GM12878 (cell line): ENCODE measurements around the gene MFN2. TPM values are rescaled to one million over a fixed set of nuclear protein-coding genes. Genes with fewer than 3 reads are reported as not detected.

Source experiments
- ATAC-seq: fragments of 200-7000 bp; cut with Tn5 transposase; 3 replicates; pipeline ENCODE4 v1.9.1; 2020; ENCODE audit warnings: mild to moderate bottlenecking, moderate library complexity
- BruUV-seq: library from RNA; stranded (reverse); fragments of 400-500 nt; replicated peaks from 2 replicates; lab custom pipeline; 2021; lab: Mats Ljungman, UMichigan
- CTCF ChIA-PET: fragments of 300-600 bp; sonication (Branson Sonifier 250); formaldehyde crosslinking; extraction: SDS; loops from one replicate; lab custom pipeline; 2021; ENCODE audit warnings: inconsistent platforms; lab: Yijun Ruan, JAX
- POLR2A ChIA-PET: fragments of 350-600 bp; formaldehyde crosslinking; extraction: SDS; loops from one replicate; lab custom pipeline; 2021; ENCODE audit warnings: inconsistent platforms; lab: Charles Lee
- RAD21 ChIA-PET: fragments of 300-600 bp; sonication (Branson Sonifier 250); formaldehyde crosslinking; loops from one replicate; lab custom pipeline; 2023; ENCODE audit warnings: antibody characterized with exemption; ENCODE audit not compliant: unreplicated experiment; lab: Charles Lee
- SMC1A ChIA-PET: fragments of 300-600 bp; sonication (Branson Sonifier 250); formaldehyde crosslinking; loops from one replicate; lab custom pipeline; 2023; ENCODE audit not compliant: unreplicated experiment, uncharacterized antibody; lab: Charles Lee
- DNase-seq: peaks from one replicate; pipeline ENCODE4 v3.0.0-alpha.2; 2011; ENCODE audit warnings: low read depth, low spot score
- FAIRE-seq: peaks from 3 replicates; lab custom pipeline; 2011; peaks lifted over from hg19 to GRCh38; lab: Jason Lieb, UNC
- H2AFZ ChIP-seq: 2 replicates; pipeline ENCODE4 v1.6.0; 2011; ENCODE audit warnings: low read depth, low read length, control low read depth; ENCODE audit not compliant: control insufficient read depth
- H3K27ac ChIP-seq: 2 replicates; pipeline ENCODE4 v1.5.1; 2011; ENCODE audit warnings: control low read depth; ENCODE audit not compliant: control insufficient read depth, insufficient read depth
- H3K27me3 ChIP-seq, 2 experiments: replicated peaks in 1 of 2; 2 replicates each; pipeline versions ENCODE4 v1.6.0 to v1.6.1; 2011; ENCODE audit warnings: low read length in 1 of 2; ENCODE audit not compliant: control insufficient read depth in 2 of 2, insufficient read depth in 2 of 2
- H3K36me3 ChIP-seq, 2 experiments: 2 replicates each; pipeline ENCODE4 v1.5.1; 2011; ENCODE audit warnings: low read length in 1 of 2; ENCODE audit not compliant: control insufficient read depth in 2 of 2, insufficient read depth in 2 of 2
- H3K4me1 ChIP-seq: 2 replicates; pipeline ENCODE4 v1.6.1; 2011; ENCODE audit warnings: mild to moderate bottlenecking, low read length, moderate library complexity, mixed read lengths; ENCODE audit not compliant: control insufficient read depth, insufficient read depth
- H3K4me2 ChIP-seq: 2 replicates; pipeline ENCODE4 v1.6.0; 2011; ENCODE audit warnings: control low read depth; ENCODE audit not compliant: control insufficient read depth, insufficient read depth
- H3K4me3 ChIP-seq: fragments of 200-600 bp; sonication (generic); 2 replicates; pipeline ENCODE4 v1.5.1; 2016
- H3K79me2 ChIP-seq: 2 replicates; pipeline ENCODE4 v1.6.0; 2011; ENCODE audit warnings: low read length; ENCODE audit not compliant: control insufficient read depth, insufficient read depth
- H3K9ac ChIP-seq: 2 replicates; pipeline ENCODE4 v1.8.0; 2011; ENCODE audit warnings: low read length, control low read depth, mixed read lengths; ENCODE audit not compliant: control insufficient read depth, insufficient read depth
- H3K9me3 ChIP-seq: replicated peaks from 3 replicates; pipeline ENCODE4 v1.5.1; 2011; ENCODE audit warnings: mild to moderate bottlenecking, low read length; ENCODE audit not compliant: control insufficient read depth, insufficient read depth
- H4K20me1 ChIP-seq: 2 replicates; pipeline ENCODE4 v1.6.0; 2011; ENCODE audit not compliant: control insufficient read depth, insufficient read depth
- CREM ChIP-seq: IDR thresholded peaks from 2 replicates; pipeline ENCODE4 v1.6.1; 2014; ENCODE audit warnings: antibody characterized with exemption, low read depth
- ZNF384 ChIP-seq: IDR thresholded peaks from 2 replicates; pipeline ENCODE4 v1.6.1; 2012; ENCODE audit warnings: low read depth, mild to moderate bottlenecking, low read length, improper control_type of control experiment, borderline replicate concordance
- WGBS: methylation state at CpG from one replicate; pipeline ENCODE4 v1.1.6; 2016; ENCODE audit warnings: low lambda C conversion rate; ENCODE audit not compliant: insufficient replicate concordance, insufficient coverage; ENCODE audit errors: missing lambda C conversion rate; 5-methylcytosine and 5-hydroxymethylcytosine counted together
- in situ Hi-C: fragments of 300-500 bp; cut with MboI; formaldehyde crosslinking; loops from 9 replicates; pipeline ENCODE4 v1.14.3; 2018; ENCODE audit warnings: mixed read lengths
- intact Hi-C: fragments of 100-400 bp; cut with micrococcal nuclease; formaldehyde crosslinking; loops from one replicate; pipeline ENCODE4 v1.14.2; 2022; ENCODE audit not compliant: unreplicated experiment
- polyA plus RNA-seq, 11 experiments: library from polyadenylated mRNA; depleted of rRNA in 4 of 11; unstranded in 6 of 11; stranded (reverse) in 5 of 11; fragments of >200 nt; fragmentation: Nextera tagmentation in 4 of 11; fragmentation: Illumina TruSeq in 1 of 11; extraction: Ambion mirVana in 4 of 11; extraction: Trizol in 1 of 11; gene quantifications; 1 replicate in 1 of 11; 2 replicates in 10 of 11; pipeline versions ENCODE4 v1.2.1 to v1.2.3, GENCODE V29; 2011 to 2016; ENCODE audit warnings: inconsistent platforms in 2 of 11, missing spikeins in 2 of 11, low read depth in 1 of 11
- total RNA-seq, 4 experiments: library from RNA; depleted of rRNA in 3 of 4; stranded (reverse); fragments of >200 nt in 3 of 4; fragmentation: Illumina TruSeq in 1 of 4; extraction: Trizol in 1 of 4; gene quantifications; 2 replicates each; pipeline versions ENCODE4 v1.2.1 to v1.2.3, GENCODE V29; 2013 to 2021
- TF ChIP-seq, protein P1 (sequence below), 3 experiments: IDR thresholded peaks in 2 of 3; conservative IDR thresholded peaks in 1 of 3; 2 replicates each; pipeline ENCODE4 v1.5.1; 2011; ENCODE audit warnings: low read depth in 3 of 3, low read length in 3 of 3, mild to moderate bottlenecking in 3 of 3, control low read depth in 2 of 3, moderate library complexity in 2 of 3, inconsistent platforms in 1 of 3, mixed read lengths in 1 of 3; ENCODE audit not compliant: control insufficient read depth in 2 of 3, insufficient read depth in 1 of 3; ENCODE audit errors: extremely low read depth in 1 of 3

Gene MFN2
- total and polyA plus RNA-seq, 10 of the 15 experiments (the other 5 are each of a cell fraction or from before 2014, with no cell fraction given) = 5.3 to 64.4 (median 48.1) TPM

DNA sequence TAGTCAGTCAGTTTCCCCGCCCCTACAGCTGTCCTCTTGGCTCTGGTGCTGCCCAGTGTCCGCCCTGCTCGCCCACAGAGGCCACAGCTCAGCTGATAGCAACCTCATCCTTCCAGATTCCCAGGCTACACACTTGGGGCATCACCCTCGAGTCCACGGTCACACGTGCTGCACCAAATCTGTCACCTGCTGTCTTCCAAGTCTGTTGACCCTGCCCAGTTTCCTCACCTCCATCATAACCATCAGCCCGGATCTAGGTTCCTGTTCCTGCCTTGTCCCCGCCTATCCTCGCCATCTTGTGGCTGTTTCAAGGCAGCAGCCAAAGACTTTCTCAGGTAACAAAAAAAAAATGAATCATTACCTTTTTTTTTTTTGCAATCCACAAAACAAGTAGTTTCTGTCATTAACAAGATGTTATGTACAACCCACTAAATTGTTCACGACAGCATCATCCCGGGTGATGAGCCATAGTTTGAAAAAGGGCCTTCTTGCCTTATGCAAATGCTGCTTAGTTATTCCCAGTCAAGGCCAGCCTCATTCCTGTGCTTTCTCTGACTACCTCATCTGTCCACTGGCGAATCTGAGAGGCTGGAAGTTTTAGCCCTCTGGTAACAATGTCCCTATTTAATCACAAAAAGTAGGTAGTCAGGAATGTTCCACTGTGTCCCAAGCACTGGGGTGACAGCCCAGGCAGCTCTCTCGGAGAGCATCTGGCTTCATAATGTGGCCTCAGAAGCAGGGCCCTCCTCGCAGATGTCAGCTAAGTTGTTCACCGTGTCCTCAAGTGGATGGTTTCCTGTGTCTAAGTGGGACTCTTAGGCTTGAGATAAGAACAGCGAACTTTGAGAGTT lies 34.1 kb downstream of the MFN2 start:
- DNase-seq = no peak
- RAD21 ChIA-PET = no interaction called here
- intact Hi-C loops (no loop called here), in situ Hi-C loops (no loop called here)
- no TSS peak for BruUV-seq
- Histone ChIP-seq H3K9me3 (no peaks in the 10 kb centered on the region), H3K4me1 (no peaks in the 10 kb centered on the region), H3K27ac (no peak overlapping the region), H4K20me1 (no peaks in the 10 kb centered on the region), H2AFZ (no peak overlapping the region), H3K27me3 (no peaks in the 10 kb centered on the region), H3K9ac (no peak overlapping the region), H3K4me2 (no peak overlapping the region), H3K79me2 (no peaks in the 10 kb centered on the region; the same call in 1 of the 2 replicates), H3K36me3 (peaks cover 11 to 17% of the 10 kb centered on the region in 2 experiments; a peak in 3 of 4 replicates), H3K4me3 (no peak overlapping the region)
- SMC1A ChIA-PET = no interaction called here
- POLR2A ChIA-PET = interaction anchor here (0.9 kb wide), 1 partner anchor 17 kb away, joined by 4 read pairs; no protein-coding TSS in a partner anchor
- TF ChIP-seq CREM = no peak
- 0 out of 2 replicates have a peak, but pooled peaks have one; percentile 17 for TF ChIP-seq ZNF384
- TF ChIP-seq, protein P1, sequence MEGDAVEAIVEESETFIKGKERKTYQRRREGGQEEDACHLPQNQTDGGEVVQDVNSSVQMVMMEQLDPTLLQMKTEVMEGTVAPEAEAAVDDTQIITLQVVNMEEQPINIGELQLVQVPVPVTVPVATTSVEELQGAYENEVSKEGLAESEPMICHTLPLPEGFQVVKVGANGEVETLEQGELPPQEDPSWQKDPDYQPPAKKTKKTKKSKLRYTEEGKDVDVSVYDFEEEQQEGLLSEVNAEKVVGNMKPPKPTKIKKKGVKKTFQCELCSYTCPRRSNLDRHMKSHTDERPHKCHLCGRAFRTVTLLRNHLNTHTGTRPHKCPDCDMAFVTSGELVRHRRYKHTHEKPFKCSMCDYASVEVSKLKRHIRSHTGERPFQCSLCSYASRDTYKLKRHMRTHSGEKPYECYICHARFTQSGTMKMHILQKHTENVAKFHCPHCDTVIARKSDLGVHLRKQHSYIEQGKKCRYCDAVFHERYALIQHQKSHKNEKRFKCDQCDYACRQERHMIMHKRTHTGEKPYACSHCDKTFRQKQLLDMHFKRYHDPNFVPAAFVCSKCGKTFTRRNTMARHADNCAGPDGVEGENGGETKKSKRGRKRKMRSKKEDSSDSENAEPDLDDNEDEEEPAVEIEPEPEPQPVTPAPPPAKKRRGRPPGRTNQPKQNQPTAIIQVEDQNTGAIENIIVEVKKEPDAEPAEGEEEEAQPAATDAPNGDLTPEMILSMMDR (IDR thresholded peaks at IDR 0.05 in 2 of 3, conservative IDR thresholded peaks at IDR 0.05 in 1 of 3; ENCODE audit: control insufficient read depth in 2 of 3, extremely low read depth in 1 of 3, insufficient read depth in 1 of 3, low read depth in 3 of 3, low read length in 3 of 3) = peak in 1 of 3 experiments; percentile 3; a peak in 1 of 6 replicates
- FAIRE-seq = no peak
- ATAC-seq = no peak
- CTCF ChIA-PET = no interaction called here
- WGBS = 86% methylated on average over 16 of the region's 16 CpGs
